ENCODE results near the gene METTL21C.

Gene METTL21C

GRCh38 chr13:102707467-102707866 is 12.6 kb upstream of the METTL21C start:
- in situ Hi-C loops (cut with MboI; ENCODE audit: low sequenced_read_pairs, unreplicated experiment), result no loop called here
- TF ChIP-seq CTCF (IDR thresholded peaks at IDR 0.05; ENCODE audit: borderline replicate concordance, control extremely low read depth, extremely low read depth, insufficient read depth, missing control alignments), result no peak
- no peak for DNase-seq (ENCODE audit: low spot score)

GRCh38 chr13:102704238-102705058 is 9.6 kb upstream of the METTL21C start:
- no peak for DNase-seq (ENCODE audit: low spot score)
- TF ChIP-seq CTCF (IDR thresholded peaks at IDR 0.05; ENCODE audit: borderline replicate concordance, control extremely low read depth, extremely low read depth, insufficient read depth, missing control alignments), result no peak
- in situ Hi-C loops (cut with MboI; ENCODE audit: low sequenced_read_pairs, unreplicated experiment), result no loop called here

- no peak for DNase-seq (ENCODE audit: low spot score)
- no peak for TF ChIP-seq CTCF (IDR thresholded peaks at IDR 0.05; ENCODE audit: borderline replicate concordance, control extremely low read depth, extremely low read depth, insufficient read depth, missing control alignments)
- in situ Hi-C loops (cut with MboI; ENCODE audit: low sequenced_read_pairs, unreplicated experiment), result no loop called here
Measured at GRCh38 chr13:102703726-102704035, 8.8 kb upstream of the METTL21C start.

GRCh38 chr13:102702965-102703725 is 8.3 kb upstream of the METTL21C start:
- no peak for DNase-seq (ENCODE audit: low spot score)
- in situ Hi-C loops (cut with MboI; ENCODE audit: low sequenced_read_pairs, unreplicated experiment), result no loop called here
- TF ChIP-seq CTCF (IDR thresholded peaks at IDR 0.05; ENCODE audit: borderline replicate concordance, control extremely low read depth, extremely low read depth, insufficient read depth, missing control alignments), result no peak

GRCh38 chr13:102701331-102701730 is 6.5 kb upstream of the METTL21C start:
- no peak for DNase-seq (ENCODE audit: low spot score)
- in situ Hi-C loops (cut with MboI; ENCODE audit: low sequenced_read_pairs, unreplicated experiment), result no loop called here
- TF ChIP-seq CTCF (IDR thresholded peaks at IDR 0.05; ENCODE audit: borderline replicate concordance, control extremely low read depth, extremely low read depth, insufficient read depth, missing control alignments), result no peak

GRCh38 chr13:102700088-102701031 is 5.5 kb upstream of the METTL21C start:
- DNase-seq (ENCODE audit: low spot score), result no peak
- in situ Hi-C loops (cut with MboI; ENCODE audit: low sequenced_read_pairs, unreplicated experiment), result no loop called here
- TF ChIP-seq CTCF (IDR thresholded peaks at IDR 0.05; ENCODE audit: borderline replicate concordance, control extremely low read depth, extremely low read depth, insufficient read depth, missing control alignments), result no peak
